ENCODE measurements around the gene FAM161B. TPM values are rescaled to one million over a fixed set of nuclear protein-coding genes. Genes with fewer than 3 reads are reported as not detected.

The FAM161B gene
- total RNA-seq, 6 donors from 2014 or later: 2.6 to 6.2 (median 4.0) TPM

DNA sequence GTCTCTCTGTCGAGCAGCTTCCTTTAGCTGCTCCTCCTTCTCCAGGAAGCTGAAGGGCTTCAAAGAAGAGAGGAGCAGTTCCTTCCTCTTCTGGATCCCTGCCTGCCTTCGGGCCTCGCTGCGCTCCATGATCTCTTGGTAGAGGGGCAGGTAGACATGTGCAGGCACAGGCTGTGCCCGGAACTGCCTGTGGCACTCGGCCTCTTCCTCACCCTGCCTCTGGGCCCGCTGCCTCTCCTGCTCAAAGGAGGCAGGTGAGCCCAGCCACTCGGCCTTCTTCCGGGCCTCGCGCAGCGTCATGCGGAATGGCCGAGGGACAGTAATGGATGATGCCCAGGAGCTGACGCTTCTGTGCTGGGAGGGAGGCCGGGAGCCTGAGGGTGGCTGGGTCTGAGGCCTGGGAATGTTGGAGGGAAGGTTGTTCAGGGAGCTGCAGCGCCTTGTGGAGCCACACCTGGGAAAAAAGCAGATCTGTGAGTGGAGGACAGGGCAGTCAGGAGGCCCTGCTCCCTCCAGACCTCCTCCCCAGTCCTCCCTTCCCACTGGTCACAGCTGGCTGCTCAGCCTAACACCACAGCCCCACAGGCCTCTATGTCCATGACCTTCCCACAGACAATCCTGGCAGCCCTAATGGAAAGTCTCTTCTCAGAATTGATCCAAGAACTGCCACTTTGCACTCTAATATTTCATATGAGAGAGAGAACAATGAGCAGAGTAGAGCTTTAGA lies 5.3 kb downstream of the FAM161B start:
- peak overlapping the region in 2 of 4 donors; percentile 9 to 53 for H3K27ac ChIP-seq

DNA sequence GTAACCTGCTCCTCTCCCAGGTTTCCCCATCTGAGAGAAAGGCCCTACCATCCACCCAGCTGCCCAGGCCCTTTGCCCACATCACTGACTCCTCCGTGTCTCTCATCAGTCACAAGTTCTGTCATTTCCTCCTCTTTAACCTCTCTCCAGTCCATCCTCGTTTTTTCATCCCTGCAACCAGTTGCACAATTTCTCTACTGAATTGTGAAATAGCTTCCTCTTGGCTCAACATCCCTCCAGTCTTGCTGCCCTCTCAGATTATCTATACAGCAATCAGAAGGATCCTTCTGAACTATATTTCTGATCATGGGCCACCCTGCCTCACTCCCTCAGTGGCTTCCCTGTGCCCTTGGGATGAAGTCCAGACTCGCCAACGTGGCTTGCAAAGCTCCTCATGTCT lies 6.8 kb downstream of the FAM161B start:
- Histone ChIP-seq H3K27ac (peak overlapping the region in 1 of 4 donors; percentile 32), H3K4me1 (peaks cover 6 to 23% (median 17%) of the 10 kb centered on the region in 4 donors)

More for the DNA sequence above, 5.3 kb downstream of the FAM161B start:
- Histone ChIP-seq H3K4me1 (peaks cover 12 to 29% (median 18%) of the 10 kb centered on the region in 4 donors), H3K36me3 (peaks cover 0 to 28% (median 7%) of the 10 kb centered on the region in 4 donors), H3K27me3 (no peaks in the 10 kb centered on the region), H3K9me3 (no peaks in the 10 kb centered on the region), H3K4me3 (no peak overlapping the region)
- 70 to 83% methylated on average over 4 to 17 of the region's 17 CpGs for WGBS, 2 donors
- DNase-seq (peak in 1 of 2 donors; percentile 64), ATAC-seq (ENCODE audit: low FRiP score in 2 of 2) (peak in 1 of 2 donors; percentile 16)
- TF ChIP-seq POLR2AphosphoS5 (IDR thresholded peaks at IDR 0.05) (no peak), EP300 (IDR thresholded peaks at IDR 0.05) (no peak), POLR2A (IDR thresholded peaks at IDR 0.05) (no peak)
- TF ChIP-seq, protein P1, sequence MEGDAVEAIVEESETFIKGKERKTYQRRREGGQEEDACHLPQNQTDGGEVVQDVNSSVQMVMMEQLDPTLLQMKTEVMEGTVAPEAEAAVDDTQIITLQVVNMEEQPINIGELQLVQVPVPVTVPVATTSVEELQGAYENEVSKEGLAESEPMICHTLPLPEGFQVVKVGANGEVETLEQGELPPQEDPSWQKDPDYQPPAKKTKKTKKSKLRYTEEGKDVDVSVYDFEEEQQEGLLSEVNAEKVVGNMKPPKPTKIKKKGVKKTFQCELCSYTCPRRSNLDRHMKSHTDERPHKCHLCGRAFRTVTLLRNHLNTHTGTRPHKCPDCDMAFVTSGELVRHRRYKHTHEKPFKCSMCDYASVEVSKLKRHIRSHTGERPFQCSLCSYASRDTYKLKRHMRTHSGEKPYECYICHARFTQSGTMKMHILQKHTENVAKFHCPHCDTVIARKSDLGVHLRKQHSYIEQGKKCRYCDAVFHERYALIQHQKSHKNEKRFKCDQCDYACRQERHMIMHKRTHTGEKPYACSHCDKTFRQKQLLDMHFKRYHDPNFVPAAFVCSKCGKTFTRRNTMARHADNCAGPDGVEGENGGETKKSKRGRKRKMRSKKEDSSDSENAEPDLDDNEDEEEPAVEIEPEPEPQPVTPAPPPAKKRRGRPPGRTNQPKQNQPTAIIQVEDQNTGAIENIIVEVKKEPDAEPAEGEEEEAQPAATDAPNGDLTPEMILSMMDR (IDR thresholded peaks at IDR 0.05): no peak

DNA sequence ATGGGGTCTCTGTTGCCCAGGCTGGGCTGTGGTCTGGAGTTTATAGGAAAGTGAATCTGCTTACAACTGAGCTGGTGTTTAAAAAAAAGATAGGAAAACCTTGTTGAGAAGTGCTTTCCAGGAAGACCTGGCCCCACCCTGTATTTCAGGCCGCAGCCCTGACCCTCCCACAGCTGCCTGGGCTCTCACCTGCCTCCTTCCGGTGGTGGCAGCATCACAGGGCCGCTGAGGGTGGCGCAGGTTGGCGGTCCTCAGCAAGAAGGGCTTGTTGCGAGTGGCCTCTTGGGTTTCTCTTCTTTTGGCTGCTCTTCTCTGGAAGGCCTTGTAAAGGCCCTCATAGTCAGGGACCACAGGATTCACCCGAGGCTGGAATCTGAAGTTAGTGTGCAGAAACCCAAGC lies 7.7 kb downstream of the FAM161B start:
- no peak overlapping the region for H3K4me3 ChIP-seq
- DNase-seq: peak in 1 of 2 donors; percentile 47
- TF ChIP-seq POLR2A (IDR thresholded peaks at IDR 0.05): no peak
- TF ChIP-seq EP300 (IDR thresholded peaks at IDR 0.05): no peak
- TF ChIP-seq, protein P1 (IDR thresholded peaks at IDR 0.05): no peak
- no peak for TF ChIP-seq POLR2AphosphoS5 (IDR thresholded peaks at IDR 0.05)
- ATAC-seq (ENCODE audit: low FRiP score in 2 of 2): no peak
- H3K27me3 ChIP-seq: no peaks in the 10 kb centered on the region
- peaks cover 6 to 23% (median 17%) of the 10 kb centered on the region in 4 donors for H3K4me1 ChIP-seq
- 91 to 93% methylated on average over 3 to 7 of the region's 7 CpGs for WGBS, 2 donors
- H3K36me3 ChIP-seq: peaks cover 0 to 43% (median 11%) of the 10 kb centered on the region in 4 donors
- no peaks in the 10 kb centered on the region for H3K9me3 ChIP-seq
- H3K27ac ChIP-seq: peak overlapping the region in 1 of 4 donors; percentile 19

More for the DNA sequence above, 6.8 kb downstream of the FAM161B start:
- peak in 1 of 2 donors; percentile 27 for DNase-seq
- ATAC-seq (ENCODE audit: low FRiP score in 2 of 2): peak; percentile 47 to 75
- no peak overlapping the region for H3K4me3 ChIP-seq
- 37 to 38% methylated on average over 4 of the region's 4 CpGs for WGBS, 2 donors
- H3K36me3 ChIP-seq: peaks cover 0 to 34% (median 7%) of the 10 kb centered on the region in 4 donors
- TF ChIP-seq POLR2AphosphoS5 (IDR thresholded peaks at IDR 0.05) (no peak), POLR2A (IDR thresholded peaks at IDR 0.05) (no peak), EP300 (IDR thresholded peaks at IDR 0.05) (no peak)
- TF ChIP-seq, protein P1 (IDR thresholded peaks at IDR 0.05): no peak
- no peaks in the 10 kb centered on the region for H3K27me3 ChIP-seq
- no peaks in the 10 kb centered on the region for H3K9me3 ChIP-seq

DNA sequence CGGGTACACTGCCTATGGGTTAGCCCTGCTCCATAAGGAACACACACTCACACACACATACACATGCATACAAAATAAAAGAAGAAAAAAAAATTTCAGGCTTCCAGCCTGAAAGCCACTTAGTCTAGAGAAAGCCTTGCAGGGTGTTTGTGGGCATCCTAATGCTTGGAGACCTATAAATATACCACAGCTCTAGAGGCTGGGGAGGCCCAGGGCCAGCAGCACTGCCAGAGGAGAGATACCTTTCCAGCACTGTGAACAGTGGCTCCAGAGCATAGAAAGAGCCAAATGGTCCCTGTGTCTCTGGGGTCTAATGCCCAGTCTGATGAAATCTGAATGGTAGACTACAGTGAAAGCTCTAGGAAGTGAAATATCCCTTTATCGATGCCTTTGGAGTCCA lies 12.9 kb downstream of the FAM161B start:
- H3K36me3 ChIP-seq: peaks cover 13 to 71% (median 30%) of the 10 kb centered on the region in 4 donors
- TF ChIP-seq, protein P1 (IDR thresholded peaks at IDR 0.05): no peak
- no peak for TF ChIP-seq EP300 (IDR thresholded peaks at IDR 0.05)
- no peak for TF ChIP-seq POLR2AphosphoS5 (IDR thresholded peaks at IDR 0.05)
- no peak for TF ChIP-seq POLR2A (IDR thresholded peaks at IDR 0.05)
- no peak for ATAC-seq (ENCODE audit: low FRiP score in 2 of 2)

More for the DNA sequence above, 12.9 kb downstream of the FAM161B start:
- WGBS, 2 donors: 85 to 97% methylated on average over 2 of the region's 2 CpGs
- Histone ChIP-seq H3K4me1 (no peaks in the 10 kb centered on the region), H3K9me3 (no peaks in the 10 kb centered on the region), H3K4me3 (no peak overlapping the region), H3K27ac (no peak overlapping the region), H3K27me3 (no peaks in the 10 kb centered on the region)
- DNase-seq: no peak
